ENCODE data around the gene UTP14C. TPM values are rescaled to one million over a fixed set of nuclear protein-coding genes. Genes with fewer than 3 reads are reported as not detected.

Gene UTP14C
- total and polyA plus RNA-seq, 4 donors: 5.8 to 18.7 (median 9.6) TPM

DNA sequence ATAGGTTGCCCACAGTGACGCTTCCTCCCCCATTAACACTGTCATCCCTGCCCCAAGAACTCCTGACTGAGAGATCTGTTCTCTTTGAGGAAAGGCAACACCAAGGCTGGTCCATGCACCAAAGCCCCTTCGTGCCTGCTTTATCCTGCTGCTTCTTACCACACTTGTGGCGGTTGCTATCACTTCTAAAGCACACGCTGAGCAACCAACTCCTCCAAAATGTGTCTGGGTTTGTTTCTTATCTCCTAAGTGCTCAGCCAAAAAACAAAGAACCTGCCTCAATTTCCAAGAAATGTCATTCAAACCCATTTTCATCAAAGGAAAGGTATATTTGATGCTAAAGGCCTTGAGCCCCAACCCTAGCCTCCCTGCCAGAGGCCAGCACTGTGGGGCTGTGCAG, 27.9 kb upstream of the UTP14C start:
- Histone ChIP-seq H3K27me3 (ENCODE audit: control insufficient read depth in 4 of 4, insufficient read depth in 4 of 4, low read length in 3 of 4) (no peaks in the 10 kb centered on the region), H3K4me3 (ENCODE audit: low read depth in 1 of 3, low read length in 3 of 3) (no peak overlapping the region), H3K9ac (ENCODE audit: low read depth in 1 of 2, low read length in 2 of 2) (no peak overlapping the region), H3K4me1 (ENCODE audit: control insufficient read depth in 4 of 4, insufficient read depth in 4 of 4, low read length in 3 of 4) (peaks cover 10 to 60% (median 54%) of the 10 kb centered on the region in 4 donors), H3K36me3 (ENCODE audit: control insufficient read depth in 4 of 4, insufficient read depth in 3 of 4, low read depth in 1 of 4, low read length in 3 of 4) (no peaks in the 10 kb centered on the region), H3K9me3 (ENCODE audit: control insufficient read depth in 4 of 4, low read length in 3 of 4) (no peaks in the 10 kb centered on the region), H3K27ac (ENCODE audit: low read depth in 1 of 2, low read length in 2 of 2) (peak overlapping the region in 1 of 2 donors; percentile 60)
- TF ChIP-seq RAD21 (IDR thresholded peaks at IDR 0.05) (no peak), CTCF (IDR thresholded peaks at IDR 0.05; ENCODE audit: low read depth, low read length, missing input control) (no peak), RXRA (IDR thresholded peaks at IDR 0.05) (no peak), SP1 (IDR thresholded peaks at IDR 0.05) (no peak), NR2F2 (IDR thresholded peaks at IDR 0.05) (no peak), JUND (IDR thresholded peaks at IDR 0.05) (no peak), FOXA1 (IDR thresholded peaks at IDR 0.05) (no peak), TAF1 (conservative IDR thresholded peaks at IDR 0.05) (no peak), ZBTB33 (IDR thresholded peaks at IDR 0.05) (no peak), YY1 (IDR thresholded peaks at IDR 0.05) (no peak), MAX (IDR thresholded peaks at IDR 0.05) (no peak)
- no peak for DNase-seq (ENCODE audit: low spot score)
- 93% methylated on average over 4 of the region's 4 CpGs for WGBS

- H3K27ac ChIP-seq (ENCODE audit: low read depth in 1 of 2, low read length in 2 of 2): no peak overlapping the region
- no peaks in the 10 kb centered on the region for H3K36me3 ChIP-seq (ENCODE audit: control insufficient read depth in 4 of 4, insufficient read depth in 3 of 4, low read depth in 1 of 4, low read length in 3 of 4)
- no peak for TF ChIP-seq NR2F2 (IDR thresholded peaks at IDR 0.05)
- peak in 1 of 2 donors; percentile 16 for TF ChIP-seq HNF4A (conservative IDR thresholded peaks at IDR 0.05)
- H3K4me3 ChIP-seq (ENCODE audit: low read depth in 1 of 3, low read length in 3 of 3): no peak overlapping the region
- no peaks in the 10 kb centered on the region for H3K27me3 ChIP-seq (ENCODE audit: control insufficient read depth in 4 of 4, insufficient read depth in 4 of 4, low read length in 3 of 4)
- no peak for DNase-seq (ENCODE audit: low spot score)
- WGBS: 95% methylated on average over 2 of the region's 2 CpGs
- H3K9ac ChIP-seq (ENCODE audit: low read depth in 1 of 2, low read length in 2 of 2): no peak overlapping the region
- no peaks in the 10 kb centered on the region for H3K9me3 ChIP-seq (ENCODE audit: control insufficient read depth in 4 of 4, low read length in 3 of 4)
- peaks cover 10 to 60% (median 54%) of the 10 kb centered on the region in 4 donors for H3K4me1 ChIP-seq (ENCODE audit: control insufficient read depth in 4 of 4, insufficient read depth in 4 of 4, low read length in 3 of 4)
Observed at GRCh38 chr13:51997186-51997585, 27.3 kb upstream of the UTP14C start.

DNA sequence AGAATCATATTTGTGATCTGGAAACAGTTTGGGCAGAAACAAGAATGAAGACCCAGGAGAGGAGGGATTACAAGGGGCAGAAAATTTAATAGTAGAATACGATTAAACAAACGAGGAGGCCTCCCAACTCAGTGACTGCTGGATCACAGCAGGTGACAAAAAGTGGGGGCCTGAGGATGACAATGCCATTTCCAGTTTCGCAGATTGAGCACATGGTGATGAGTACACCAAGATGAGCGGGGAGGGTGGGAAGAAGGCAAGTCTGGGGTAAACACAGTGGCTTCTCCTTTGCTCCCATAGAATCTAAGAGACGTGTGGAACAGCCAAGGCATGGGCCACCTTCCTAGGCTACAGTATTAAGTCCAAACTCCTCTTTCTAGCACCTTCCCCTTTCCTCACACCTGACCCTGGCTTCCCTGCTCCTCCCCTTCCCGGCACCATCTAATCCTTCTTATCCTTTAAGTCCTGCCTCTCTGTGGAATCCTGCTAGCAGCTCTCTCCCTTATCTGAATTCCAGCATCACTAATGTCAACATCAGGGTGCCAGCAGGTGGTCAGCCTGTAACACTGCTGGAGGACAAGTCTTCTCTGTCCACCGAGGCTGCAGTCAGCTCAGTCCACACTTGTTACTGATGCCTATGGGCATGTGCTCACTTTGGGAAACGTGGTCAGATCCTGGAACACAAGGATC, 26.7 kb upstream of the UTP14C start:
- no peak overlapping the region for H3K9ac ChIP-seq (ENCODE audit: low read depth in 1 of 2, low read length in 2 of 2)

More for the DNA sequence above, 26.7 kb upstream of the UTP14C start:
- peaks cover 10 to 60% (median 54%) of the 10 kb centered on the region in 4 donors for H3K4me1 ChIP-seq (ENCODE audit: control insufficient read depth in 4 of 4, insufficient read depth in 4 of 4, low read length in 3 of 4)
- 66% methylated on average over 8 of the region's 8 CpGs for WGBS
- H3K27me3 ChIP-seq (ENCODE audit: control insufficient read depth in 4 of 4, insufficient read depth in 4 of 4, low read length in 3 of 4): no peaks in the 10 kb centered on the region
- no peaks in the 10 kb centered on the region for H3K36me3 ChIP-seq (ENCODE audit: control insufficient read depth in 4 of 4, insufficient read depth in 3 of 4, low read depth in 1 of 4, low read length in 3 of 4)
- TF ChIP-seq FOXA1 (IDR thresholded peaks at IDR 0.05): peak; percentile 58
- peak; percentile 74 for TF ChIP-seq FOXA2 (IDR thresholded peaks at IDR 0.05)
- no peak for TF ChIP-seq RXRA (IDR thresholded peaks at IDR 0.05)
- TF ChIP-seq MAX (IDR thresholded peaks at IDR 0.05): no peak
- no peak for TF ChIP-seq NR2F2 (IDR thresholded peaks at IDR 0.05)
- no peaks in the 10 kb centered on the region for H3K9me3 ChIP-seq (ENCODE audit: control insufficient read depth in 4 of 4, low read length in 3 of 4)
- no peak for DNase-seq (ENCODE audit: low spot score)
- peak overlapping the region; percentile 31 to 48 for H3K27ac ChIP-seq (ENCODE audit: low read depth in 1 of 2, low read length in 2 of 2)
- H3K4me3 ChIP-seq (ENCODE audit: low read depth in 1 of 3, low read length in 3 of 3): no peak overlapping the region
